ENCODE results near the gene TMEM132D. TPM values are rescaled to one million over a fixed set of nuclear protein-coding genes. Genes with fewer than 3 reads are reported as not detected.
A peak's percentile ranks its signal among the peaks of the same experiment; 100 is the strongest.

Gene TMEM132D
- total RNA-seq, 1 donor from 2014 or later: not detected

GRCh38 chr12:129440278-129440677 is 463.5 kb downstream of the TMEM132D start:
- no peak for DNase-seq (ENCODE audit: low spot score)

DNA sequence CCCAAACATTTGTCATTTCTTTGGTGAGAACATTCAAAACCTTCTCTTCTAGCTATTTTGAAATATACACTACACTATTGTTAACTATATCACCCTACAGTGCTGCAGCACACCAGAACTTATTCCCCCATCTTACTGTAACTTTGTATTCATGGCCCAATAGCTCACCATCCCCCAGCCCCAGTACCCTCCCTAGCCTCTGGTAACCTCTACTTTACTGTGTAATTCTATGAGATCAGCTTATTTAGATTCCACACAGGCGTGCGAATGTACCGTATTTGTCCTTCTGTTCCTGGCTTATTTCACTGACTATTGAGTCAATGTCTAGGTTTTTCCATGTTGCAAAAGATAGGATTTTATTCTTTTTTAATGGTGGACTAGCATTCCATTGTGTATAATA is 469.0 kb downstream of the TMEM132D start:
- no peak for DNase-seq (ENCODE audit: low spot score)

- no peak for DNase-seq (ENCODE audit: low spot score)
Observed at GRCh38 chr12:129428240-129428936, 475.4 kb downstream of the TMEM132D start.

DNA sequence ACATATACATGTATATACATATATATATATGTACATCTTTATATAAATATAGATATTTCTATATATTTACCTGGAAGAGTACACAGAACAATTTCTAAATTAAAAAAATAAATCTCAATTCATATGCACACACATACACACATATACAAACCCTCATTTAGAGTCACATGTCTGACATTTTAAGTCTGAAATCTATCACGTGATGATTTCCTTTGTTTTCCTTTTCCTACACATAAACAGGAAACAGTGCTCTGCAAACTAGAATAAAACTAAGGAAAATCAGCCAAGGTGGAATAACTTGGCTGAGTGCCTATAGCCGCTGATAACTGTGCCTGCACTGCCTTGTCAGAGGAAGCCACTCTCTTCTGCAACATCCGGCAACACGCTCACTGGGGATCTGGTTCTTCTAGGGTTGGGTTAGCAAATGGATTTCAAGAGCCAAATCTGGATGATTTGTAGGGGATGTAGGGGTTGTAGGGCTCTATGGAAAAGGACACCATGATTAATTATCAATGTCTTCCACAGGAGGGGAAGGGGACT is 480.7 kb downstream of the TMEM132D start:
- no peak for DNase-seq (ENCODE audit: low spot score)

DNA sequence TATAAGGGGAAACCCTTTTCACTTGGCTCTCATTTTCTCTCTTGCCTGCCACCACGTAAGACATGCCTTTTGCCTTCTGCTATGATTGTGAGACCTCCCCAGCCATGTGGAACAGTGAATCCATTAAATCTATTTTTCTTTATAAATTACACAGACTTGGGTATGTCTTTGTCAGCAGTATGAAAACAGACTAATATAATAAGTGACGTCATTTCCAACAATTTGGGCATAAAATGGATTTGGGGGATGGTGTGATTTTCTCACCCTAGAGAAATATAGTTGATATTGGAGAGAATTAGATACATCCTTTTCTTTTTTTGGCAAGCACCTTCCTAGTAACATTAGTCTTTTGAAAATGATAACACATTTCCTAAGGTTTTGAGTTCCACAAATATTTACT is 490.5 kb downstream of the TMEM132D start:
- no peak for DNase-seq (ENCODE audit: low spot score)

DNA sequence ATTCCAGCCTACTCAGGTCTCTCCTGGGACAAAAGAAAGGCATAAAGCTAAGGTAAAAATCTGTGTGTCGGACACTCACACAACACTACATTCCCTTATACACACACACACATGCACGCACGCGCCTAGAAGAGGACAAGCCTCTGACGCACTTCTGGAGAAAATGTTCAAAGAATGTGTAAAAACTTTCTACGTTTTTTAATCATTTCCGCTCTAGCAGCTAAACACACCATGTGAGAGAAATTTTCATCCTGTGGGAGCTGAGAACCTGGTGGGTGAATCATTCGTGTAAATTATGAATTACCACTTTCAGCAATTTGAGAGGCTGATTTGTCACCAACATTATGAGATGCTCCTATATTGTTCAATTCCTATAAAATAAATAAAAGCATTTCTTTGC is 494.5 kb downstream of the TMEM132D start:
- no peak for DNase-seq (ENCODE audit: low spot score)

GRCh38 chr12:129404556-129404955 is 499.3 kb downstream of the TMEM132D start:
- DNase-seq (ENCODE audit: low spot score): no peak

- DNase-seq (ENCODE audit: low spot score): peak; percentile 84
Observed at GRCh38 chr12:129401572-129401971, 502.3 kb downstream of the TMEM132D start.

DNA sequence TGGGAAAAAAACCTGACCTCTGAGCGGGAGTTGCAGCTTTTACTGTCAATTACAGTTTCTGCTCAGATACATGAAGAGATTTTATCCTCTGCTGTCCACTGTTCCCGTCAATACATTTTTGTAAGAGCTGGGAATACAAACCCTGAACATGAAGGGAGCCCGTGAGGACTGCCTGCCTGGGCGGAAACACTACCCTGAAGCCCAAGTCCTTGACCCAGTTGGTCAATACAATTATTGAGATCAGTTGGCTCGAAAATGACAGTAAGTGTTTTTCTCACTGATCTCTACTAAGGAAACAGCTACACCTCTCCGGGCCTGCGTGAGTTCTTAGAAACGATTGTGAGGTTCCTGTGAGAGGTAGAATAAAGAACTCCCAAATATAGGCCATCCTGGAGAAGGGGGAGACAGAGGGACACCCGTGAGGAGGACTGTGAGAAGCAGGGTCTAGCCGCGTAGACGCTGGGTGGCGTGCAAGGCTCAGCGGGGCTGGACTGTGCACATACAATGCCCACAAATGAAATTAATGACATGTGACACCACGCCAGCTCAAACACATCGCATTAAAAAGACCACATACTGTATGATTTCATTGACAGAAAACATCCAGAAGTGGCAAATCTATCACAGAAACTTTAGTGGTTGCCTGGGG is 509.5 kb downstream of the TMEM132D start:
- DNase-seq (ENCODE audit: low spot score): no peak

DNA sequence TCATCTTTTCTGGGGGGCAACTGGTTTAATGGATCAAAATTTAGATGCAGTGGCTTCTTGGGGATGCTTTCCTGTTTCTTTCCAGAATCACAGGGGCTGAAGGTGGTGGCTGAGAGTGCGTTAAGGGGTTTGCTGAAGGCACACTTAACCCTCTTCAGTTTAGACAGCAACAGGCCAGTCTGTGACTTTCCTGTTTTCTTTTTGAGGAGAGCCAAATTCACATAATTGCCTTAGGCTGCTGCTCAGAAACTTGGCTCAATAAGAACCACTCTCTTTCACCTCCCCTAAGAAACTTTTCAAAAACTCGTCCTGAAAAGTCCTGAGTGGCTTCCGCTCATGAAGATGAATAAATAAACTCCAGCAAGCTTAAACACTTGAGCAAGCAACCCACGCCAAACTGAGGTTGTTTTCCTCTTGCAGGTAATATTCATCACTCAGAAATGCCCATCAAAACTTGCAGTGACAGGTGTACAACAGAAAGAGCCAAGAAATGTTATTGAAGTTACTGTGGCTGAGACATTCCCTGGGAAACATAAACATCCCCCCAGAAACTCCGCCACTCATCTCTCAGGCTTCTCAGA is 510.4 kb downstream of the TMEM132D start:
- no peak for DNase-seq (ENCODE audit: low spot score)

DNA sequence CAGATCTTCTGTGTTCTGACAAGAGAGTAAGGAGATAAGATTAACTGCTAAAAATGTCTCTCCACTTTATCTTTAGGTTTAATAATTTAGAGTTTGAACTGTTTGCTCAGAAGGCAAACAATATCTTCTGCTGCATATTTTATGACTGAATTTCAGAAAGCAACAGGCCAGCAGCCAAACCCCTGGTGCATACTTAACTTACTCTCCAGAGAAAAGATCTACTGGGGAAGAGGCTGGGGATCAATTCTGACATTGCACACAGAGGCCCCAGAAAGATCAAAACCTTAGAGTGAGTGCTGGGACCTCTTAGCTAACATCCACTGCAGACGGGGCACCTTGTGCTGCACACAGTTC is 518.2 kb downstream of the TMEM132D start:
- no peak for DNase-seq (ENCODE audit: low spot score)

DNA sequence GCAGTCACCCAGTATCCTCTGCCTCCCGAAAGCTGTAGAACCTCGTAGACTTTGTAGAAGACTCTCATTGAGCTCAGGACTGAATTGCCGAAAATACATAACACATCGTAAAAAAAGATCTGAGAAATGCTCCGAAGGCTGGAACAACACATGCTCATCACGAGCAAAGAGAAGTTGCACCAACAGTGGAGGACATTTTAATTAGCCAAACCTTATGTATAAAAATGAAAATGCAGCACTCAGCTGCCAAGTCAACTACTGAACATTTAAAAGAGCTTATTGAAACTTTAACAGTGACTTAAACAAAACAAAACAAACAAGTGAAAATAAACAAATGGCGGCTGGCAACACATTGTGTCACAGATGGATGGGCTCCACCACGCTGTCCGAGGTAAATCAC is 519.9 kb downstream of the TMEM132D start:
- no peak for DNase-seq (ENCODE audit: low spot score)

DNA sequence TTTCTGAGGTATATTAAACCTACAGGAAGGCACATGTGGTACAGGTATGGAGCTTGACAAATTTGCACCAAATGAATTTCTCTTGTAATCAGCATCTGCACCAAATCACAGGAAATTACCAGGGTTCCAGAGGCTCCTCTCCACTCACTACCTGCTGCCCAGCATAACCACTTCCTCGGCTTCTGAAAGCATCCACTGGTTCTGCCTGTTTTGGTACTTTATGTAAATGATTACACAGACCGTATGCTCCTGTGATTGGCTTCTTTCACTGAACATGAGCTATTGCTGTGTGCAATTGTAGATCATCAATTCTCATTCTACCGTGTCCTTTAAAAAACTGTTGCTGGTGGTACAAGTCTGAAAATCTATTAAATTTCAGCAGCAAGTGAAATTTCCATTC is 522.1 kb downstream of the TMEM132D start:
- DNase-seq (ENCODE audit: low spot score): peak; percentile 16

- DNase-seq (ENCODE audit: low spot score): peak; percentile 16
Observed at GRCh38 chr12:129379076-129379804, 524.6 kb downstream of the TMEM132D start.

DNA sequence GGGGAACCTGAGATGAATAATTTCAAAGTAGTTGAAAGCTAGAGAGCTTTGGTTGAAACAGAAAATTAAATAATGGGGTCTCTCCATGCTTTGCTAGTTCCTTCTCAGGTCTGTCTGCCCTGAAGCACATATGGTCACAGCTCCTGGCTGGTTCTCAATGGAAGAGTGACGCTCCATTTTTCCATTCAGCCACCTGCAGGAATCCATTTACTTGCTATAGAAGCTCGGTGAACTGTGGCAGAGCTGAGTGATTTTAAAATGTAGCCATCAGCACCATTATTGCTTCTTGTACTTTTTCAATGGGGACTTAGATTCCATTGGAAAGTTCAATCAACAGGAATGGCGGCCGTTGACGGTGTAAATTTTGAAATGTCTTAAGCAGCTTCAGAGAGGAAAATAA is 525.3 kb downstream of the TMEM132D start:
- no peak for DNase-seq (ENCODE audit: low spot score)

DNA sequence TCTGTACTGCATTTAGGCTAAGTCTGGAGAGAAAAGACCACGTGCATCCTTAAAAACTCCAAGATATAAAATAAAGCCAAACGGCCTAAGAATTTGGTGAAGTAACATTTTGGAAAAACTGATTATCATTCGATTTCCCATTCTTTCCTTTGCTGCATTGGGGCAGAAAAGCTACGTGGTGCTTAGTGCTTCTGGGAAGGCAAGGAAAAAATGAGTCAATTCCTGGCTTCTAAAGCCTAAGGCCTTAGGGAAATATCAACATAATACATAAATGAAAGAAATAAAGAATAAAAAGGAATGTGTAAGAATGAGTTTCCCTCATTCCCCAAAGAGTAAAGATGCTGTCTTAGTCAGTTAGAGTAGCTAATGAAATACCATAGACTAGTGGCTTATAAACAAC is 530.1 kb downstream of the TMEM132D start:
- no peak for DNase-seq (ENCODE audit: low spot score)

GRCh38 chr12:129372876-129373275 is 530.9 kb downstream of the TMEM132D start:
- peak; percentile 12 for DNase-seq (ENCODE audit: low spot score)

GRCh38 chr12:129372348-129372747 is 531.5 kb downstream of the TMEM132D start:
- no peak for DNase-seq (ENCODE audit: low spot score)

DNA sequence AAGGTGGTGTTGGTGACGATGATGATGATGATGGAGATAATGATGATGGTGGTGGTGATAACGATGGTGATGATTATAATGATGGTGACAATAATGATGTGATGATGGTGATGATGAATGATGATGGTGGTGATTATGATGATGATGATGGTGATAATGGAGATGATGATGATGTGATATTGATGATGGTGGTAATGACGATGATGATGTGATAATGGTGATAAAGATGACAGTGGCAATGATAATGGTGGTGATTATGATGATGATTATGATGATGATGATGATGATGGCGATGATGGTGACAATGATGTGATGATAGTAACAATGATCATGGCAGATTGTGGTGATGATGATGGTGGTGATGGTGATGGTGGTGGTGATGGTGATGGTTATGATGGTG is 532.6 kb downstream of the TMEM132D start:
- no peak for DNase-seq (ENCODE audit: low spot score)

- no peak for DNase-seq (ENCODE audit: low spot score)
Observed at GRCh38 chr12:129366656-129367055, 537.2 kb downstream of the TMEM132D start.

GRCh38 chr12:129363041-129363440 is 540.8 kb downstream of the TMEM132D start:
- DNase-seq (ENCODE audit: low spot score): no peak

- DNase-seq (ENCODE audit: low spot score): no peak
Observed at GRCh38 chr12:129357233-129357632, 546.6 kb downstream of the TMEM132D start.

Data from mucosa of gallbladder (tissue), 1 donor.